Astrocyte of the cerebellum (primary cell): Measurements from ENCODE around the gene MLX.

ENCODE experiments used
- DNase-seq: peaks from one replicate; pipeline ENCODE4 v3.0.0-alpha.2; 2011; ENCODE audit warnings: low read depth
- H3K4me3 ChIP-seq: 2 replicates; pipeline ENCODE4 v1.5.1; 2011; ENCODE audit warnings: mild to moderate bottlenecking, low read depth, low read length, moderate library complexity
- in situ Hi-C: cut with HindIII; loops from 2 replicates; pipeline ENCODE4 v1.10.0; 2017; ENCODE audit warnings: low sequenced_read_pairs
- TF ChIP-seq, protein P1 (sequence below): IDR thresholded peaks from 2 replicates; pipeline ENCODE4 v1.5.1; 2012; ENCODE audit warnings: low read length, low read depth, moderate library complexity, mild to moderate bottlenecking; ENCODE audit errors: missing control alignments

Gene MLX

DNA sequence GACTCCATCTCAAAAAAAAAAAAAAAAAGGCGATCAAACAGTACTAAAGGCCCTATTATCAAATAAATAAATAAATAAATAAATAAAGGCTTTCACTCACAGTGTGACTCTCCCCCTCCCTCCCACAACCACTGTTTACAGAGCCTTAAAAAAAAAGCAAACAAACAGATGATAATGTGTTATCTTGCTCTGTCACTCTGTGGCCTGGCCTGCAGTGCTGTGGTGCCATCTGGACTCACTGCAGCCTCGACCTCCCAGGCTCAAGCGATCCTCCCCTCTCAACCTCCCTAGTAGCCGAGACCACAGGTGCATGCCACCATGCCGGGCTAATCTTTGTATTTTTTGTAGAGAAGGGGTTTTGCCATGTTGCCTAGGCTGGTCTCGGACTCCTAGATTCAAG lies 39.0 kb upstream of the MLX start:
- no peak for DNase-seq
- no peak overlapping the region for H3K4me3 ChIP-seq
- in situ Hi-C loops: no loop called here
- TF ChIP-seq, protein P1, sequence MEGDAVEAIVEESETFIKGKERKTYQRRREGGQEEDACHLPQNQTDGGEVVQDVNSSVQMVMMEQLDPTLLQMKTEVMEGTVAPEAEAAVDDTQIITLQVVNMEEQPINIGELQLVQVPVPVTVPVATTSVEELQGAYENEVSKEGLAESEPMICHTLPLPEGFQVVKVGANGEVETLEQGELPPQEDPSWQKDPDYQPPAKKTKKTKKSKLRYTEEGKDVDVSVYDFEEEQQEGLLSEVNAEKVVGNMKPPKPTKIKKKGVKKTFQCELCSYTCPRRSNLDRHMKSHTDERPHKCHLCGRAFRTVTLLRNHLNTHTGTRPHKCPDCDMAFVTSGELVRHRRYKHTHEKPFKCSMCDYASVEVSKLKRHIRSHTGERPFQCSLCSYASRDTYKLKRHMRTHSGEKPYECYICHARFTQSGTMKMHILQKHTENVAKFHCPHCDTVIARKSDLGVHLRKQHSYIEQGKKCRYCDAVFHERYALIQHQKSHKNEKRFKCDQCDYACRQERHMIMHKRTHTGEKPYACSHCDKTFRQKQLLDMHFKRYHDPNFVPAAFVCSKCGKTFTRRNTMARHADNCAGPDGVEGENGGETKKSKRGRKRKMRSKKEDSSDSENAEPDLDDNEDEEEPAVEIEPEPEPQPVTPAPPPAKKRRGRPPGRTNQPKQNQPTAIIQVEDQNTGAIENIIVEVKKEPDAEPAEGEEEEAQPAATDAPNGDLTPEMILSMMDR: no peak

DNA sequence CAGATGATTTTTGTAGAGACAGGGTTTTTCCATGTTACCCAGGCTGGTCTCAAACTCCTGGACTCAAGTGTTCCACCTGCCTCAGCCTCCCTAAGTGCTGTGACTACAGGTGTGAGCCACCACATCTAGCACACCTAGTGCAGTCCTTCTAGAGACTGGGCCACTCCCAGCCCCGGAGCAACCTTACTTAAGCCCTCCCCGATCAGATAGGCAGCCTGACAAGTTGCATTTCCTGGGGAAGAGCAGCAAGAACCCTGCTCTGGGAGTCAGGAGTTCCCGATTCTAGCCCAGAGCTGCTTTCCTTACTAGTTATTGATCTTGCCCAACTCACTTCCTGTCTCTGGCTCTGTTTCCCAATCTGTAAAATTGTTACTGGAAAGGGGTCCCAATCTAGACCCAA lies 37.8 kb upstream of the MLX start:
- in situ Hi-C loops: no loop called here
- TF ChIP-seq, protein P1: no peak

DNA sequence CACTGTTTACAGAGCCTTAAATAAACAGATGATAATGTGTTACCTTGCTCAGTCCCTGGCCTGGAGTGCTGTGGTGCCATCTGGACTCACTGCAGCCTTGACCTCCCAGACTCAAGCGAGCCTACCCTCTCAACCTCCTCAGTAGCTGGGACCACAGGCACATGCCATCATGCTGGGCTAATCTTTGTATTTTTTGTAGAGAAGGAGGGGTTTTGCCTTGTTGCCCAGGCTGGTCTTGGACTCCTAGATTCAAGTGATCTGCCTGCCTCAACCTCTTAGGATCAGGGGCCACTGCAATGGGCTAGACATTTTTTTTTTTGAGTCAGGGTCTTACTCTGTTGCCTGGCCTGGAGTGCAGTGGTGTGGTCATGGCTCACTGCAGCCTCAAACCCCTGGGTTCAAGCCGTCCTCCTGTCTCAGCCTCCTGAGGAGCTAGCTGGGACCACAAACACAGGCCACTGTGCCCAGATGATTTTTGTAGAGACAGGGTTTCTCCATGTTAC lies 35.9 kb upstream of the MLX start:
- H3K4me3 ChIP-seq: no peak overlapping the region
- TF ChIP-seq, protein P1: no peak
- DNase-seq: no peak
- in situ Hi-C loops: no loop called here

More for the DNA sequence above, 37.8 kb upstream of the MLX start:
- no peak overlapping the region for H3K4me3 ChIP-seq
- no peak for DNase-seq

DNA sequence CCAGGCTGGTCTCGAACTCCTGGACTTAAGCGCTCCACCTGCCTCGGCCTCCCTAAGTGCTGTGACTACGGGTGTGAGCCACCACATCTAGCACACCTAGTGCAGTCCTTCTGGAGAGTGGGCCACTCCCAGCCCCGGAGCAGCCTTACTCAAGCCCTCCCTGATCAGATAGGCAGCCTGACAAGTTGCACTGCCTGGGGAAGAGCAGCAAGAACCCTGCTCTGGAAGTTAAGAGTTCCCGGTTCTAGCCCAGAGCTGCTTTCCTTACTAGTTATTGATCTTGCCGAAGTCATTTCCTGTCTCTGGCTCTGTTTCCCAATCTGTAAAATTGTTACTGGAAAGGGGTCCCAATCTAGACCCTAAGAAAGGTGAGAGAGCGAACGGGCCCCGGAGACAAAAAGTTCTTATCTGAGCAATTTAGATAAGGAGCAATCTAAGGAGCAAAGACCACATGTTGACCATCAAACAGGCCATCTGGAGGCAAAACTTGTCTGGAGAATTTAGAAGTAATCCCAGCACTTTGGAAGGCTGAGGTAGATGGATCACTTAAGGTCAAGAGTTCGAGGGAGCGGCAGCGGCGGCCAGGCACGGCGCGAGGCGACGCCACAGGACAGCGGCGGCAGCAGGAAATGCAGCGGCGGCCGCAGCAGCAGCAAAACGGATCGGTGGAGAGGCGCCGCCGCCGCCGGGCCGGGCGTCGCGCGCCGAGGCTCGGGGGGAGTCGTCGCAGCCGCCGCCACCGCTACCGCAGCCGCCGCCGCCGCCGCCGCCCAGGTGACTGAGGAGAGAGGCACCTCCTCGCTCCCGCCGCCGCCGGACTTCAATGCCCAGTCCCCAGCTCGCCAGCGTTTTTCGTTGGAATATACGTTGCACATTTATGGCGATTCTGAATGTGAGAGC lies 35.2 kb upstream of the MLX start:
- no peak for DNase-seq
- peak overlapping the region; percentile 34 for H3K4me3 ChIP-seq
- TF ChIP-seq, protein P1: peak; percentile 41
- in situ Hi-C loops: no loop called here

GRCh38 chr17:42535155-42536047 lies 31.5 kb upstream of the MLX start:
- in situ Hi-C loops: no loop called here
- H3K4me3 ChIP-seq: peak overlapping the region; percentile 56
- no peak for DNase-seq
- TF ChIP-seq, protein P1: no peak

- in situ Hi-C loops: no loop called here
- TF ChIP-seq, protein P1: no peak
- DNase-seq: no peak
- peak within 1 kb of the TSS; percentile 56 for H3K4me3 ChIP-seq
These were observed 30.9 kb upstream of the MLX start, which contains the start of gene NAGLU for GRCh38 chr17:42536048-42536371. Gene NAGLU, plus strand, starts transcription at chr17:42536241. Its CDS starts 32 bp downstream, at chr17:42536273.
